Spleen (tissue), 7 donors: ENCODE results near the gene RBM39.

ENCODE experiments used
- POLR2AphosphoS5 ChIP-seq, 3 donors: sonication (generic); formaldehyde crosslinking; IDR thresholded peaks; one replicate each; pipeline ENCODE4 v1.5.1; 2017; ENCODE audit warnings: antibody characterized with exemption in 3 of 3
- TF ChIP-seq, protein P1 (sequence below), 11 experiments: fragments of 200-600 bp in 7 of 11; fragments of 450-650 bp in 4 of 11; sonication (generic) in 4 of 11; IDR thresholded peaks in 8 of 11; conservative IDR thresholded peaks in 3 of 11; 1 replicate in 7 of 11; 2 replicates in 4 of 11; pipeline versions ENCODE4 v1.4.0 to v1.8.0; 2016 to 2021; ENCODE audit warnings: antibody characterized with exemption in 11 of 11, inconsistent platforms in 4 of 11, mild to moderate bottlenecking in 1 of 11
- donor health status: DM: no; HTN: no; CAD: no; lungs with moderate emphysema.
- donor health status: DM: no; HTN: no; CAD: no.
- donor health status: DM: no; HTN: no; CAD: no.

DNA sequence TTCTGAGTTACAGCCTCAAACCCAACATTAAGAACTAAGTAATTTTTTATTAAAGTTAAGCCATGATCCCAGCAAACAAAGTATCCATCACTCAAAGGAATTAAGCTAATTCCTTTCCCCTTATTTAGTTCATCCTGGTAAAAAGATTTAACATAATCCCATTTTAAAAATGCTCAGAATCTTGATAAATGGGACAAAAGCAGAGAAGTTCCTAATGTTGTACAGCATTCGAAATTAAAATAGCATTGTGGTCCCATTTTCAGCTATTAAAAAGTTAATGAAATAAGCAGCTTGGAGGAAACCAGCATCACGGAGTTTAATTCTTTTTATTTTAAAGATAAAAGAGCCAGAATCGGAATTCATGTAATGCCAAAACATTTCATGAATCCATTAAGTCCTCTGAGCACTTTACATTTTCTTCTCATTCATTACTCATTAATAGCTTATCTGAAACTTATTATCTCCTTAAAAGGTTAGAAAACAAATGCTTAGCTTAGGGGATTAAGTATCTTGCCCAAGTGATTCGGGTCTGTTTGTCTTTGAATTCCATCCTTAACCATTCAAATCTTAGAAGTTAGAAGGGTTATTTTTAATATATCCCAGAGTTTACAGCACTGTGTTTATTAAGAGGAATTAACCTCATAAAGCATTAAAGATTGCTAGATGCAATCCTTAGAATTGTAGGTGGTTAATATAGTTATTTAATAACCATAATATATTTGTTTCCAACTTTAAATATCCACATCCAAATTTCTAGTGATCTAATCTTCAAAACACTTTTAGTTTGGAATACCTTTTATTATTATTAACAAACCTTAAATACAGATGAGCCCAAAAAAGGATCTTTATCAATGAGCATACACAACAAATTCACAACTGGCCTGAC, 11.2 kb downstream of the RBM39 start:
- TF ChIP-seq, protein P1, sequence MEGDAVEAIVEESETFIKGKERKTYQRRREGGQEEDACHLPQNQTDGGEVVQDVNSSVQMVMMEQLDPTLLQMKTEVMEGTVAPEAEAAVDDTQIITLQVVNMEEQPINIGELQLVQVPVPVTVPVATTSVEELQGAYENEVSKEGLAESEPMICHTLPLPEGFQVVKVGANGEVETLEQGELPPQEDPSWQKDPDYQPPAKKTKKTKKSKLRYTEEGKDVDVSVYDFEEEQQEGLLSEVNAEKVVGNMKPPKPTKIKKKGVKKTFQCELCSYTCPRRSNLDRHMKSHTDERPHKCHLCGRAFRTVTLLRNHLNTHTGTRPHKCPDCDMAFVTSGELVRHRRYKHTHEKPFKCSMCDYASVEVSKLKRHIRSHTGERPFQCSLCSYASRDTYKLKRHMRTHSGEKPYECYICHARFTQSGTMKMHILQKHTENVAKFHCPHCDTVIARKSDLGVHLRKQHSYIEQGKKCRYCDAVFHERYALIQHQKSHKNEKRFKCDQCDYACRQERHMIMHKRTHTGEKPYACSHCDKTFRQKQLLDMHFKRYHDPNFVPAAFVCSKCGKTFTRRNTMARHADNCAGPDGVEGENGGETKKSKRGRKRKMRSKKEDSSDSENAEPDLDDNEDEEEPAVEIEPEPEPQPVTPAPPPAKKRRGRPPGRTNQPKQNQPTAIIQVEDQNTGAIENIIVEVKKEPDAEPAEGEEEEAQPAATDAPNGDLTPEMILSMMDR (IDR thresholded peaks at IDR 0.05 in 8 of 11, conservative IDR thresholded peaks at IDR 0.05 in 3 of 11), result no peak
- TF ChIP-seq POLR2AphosphoS5 (IDR thresholded peaks at IDR 0.05), result no peak
